ENCODE measurements around the gene CNFN.

Gene CNFN

DNA sequence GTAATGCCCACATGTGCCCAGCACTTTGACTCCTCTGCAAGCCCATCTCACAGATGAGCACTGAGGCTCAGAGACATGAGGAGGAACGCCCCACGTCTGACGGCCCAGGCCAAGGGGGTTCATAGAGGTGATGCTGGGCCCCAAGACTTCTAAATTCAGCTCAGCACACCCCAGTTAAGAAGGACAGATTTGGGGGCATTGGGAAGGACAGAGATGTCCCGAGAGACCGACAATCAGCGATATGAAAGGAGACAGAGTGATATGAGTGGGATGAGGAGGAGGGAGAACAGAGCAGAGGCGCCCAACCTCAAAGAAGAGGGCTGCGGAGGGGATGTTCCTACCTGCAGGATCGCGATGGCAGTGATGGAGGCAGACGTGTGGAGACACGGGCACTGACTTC, at the start of gene CNFN:
CNFN (minus strand) TSS at position 399 of the 400 bp plus-strand sequence. CDS start 1,260 bp downstream, outside the sequence.
- no peak for DNase-seq (ENCODE audit: low read depth in 2 of 3, low spot score in 1 of 3)

DNA sequence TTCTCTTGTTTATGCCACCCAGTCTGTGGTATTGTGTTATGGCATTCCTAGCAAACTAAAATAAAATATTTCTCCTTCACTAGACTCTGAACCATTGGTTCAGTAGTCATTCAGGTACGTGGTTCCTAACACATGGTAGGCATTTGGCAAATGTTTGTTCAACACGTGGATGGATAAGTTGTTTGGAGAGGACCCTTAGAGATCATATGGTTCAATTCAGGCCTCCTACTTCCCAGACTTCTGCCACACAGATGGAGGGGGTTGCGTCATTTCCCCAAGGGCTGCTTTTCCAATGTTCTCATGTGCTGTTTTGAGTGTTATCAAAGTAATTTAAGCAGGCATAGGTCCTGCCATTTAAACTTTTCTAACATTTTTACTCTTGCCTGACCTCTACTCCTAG, 45.9 kb upstream of the CNFN start:
- no peak for DNase-seq (ENCODE audit: low read depth in 2 of 3, low spot score in 1 of 3)

DNA sequence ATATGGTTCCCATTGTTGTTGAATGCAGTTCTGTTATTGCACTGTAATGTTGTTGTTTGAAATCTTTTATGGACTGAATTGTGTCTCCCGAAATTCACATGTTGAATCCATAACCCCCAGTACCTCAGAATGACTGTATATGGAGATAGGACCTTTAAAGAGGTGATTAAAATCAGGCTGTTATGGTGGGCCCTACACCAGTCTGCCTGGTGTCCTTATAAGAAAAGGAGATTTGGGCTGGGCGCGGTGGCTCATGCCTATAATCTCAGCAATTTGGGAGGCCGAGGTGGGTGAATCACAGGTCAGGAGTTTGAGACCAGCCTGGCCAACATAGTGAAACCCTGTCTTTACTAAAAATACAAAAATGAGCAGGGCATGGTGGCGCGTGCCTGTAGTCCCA, 45.2 kb upstream of the CNFN start:
- no peak for DNase-seq (ENCODE audit: low read depth in 2 of 3, low spot score in 1 of 3)

- peak; percentile 41 to 59 (median 58) for DNase-seq (ENCODE audit: low read depth in 2 of 3, low spot score in 1 of 3)
Observed at GRCh38 chr19:42433503-42434260, 43.6 kb upstream of the CNFN start.

DNA sequence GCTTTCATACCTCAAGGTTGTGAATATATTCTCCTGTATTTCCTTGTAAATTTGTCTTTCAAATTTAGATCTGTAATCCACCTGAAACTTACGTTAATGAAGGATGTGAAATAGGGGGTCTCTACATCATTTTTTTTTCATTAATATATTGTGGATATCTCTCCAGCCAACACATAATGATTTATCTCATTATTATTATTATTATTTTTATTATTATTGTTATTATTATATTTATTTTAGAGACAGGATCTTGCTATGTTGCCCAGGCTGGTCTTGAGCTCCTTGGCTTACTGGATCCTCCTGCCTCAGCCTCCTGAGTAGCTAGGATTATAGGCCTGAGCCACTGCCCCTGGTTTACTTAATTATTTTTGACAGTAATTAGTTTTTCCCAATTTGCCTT, 41.4 kb upstream of the CNFN start:
- DNase-seq (ENCODE audit: low read depth in 2 of 3, low spot score in 1 of 3), result no peak

- DNase-seq (ENCODE audit: low read depth in 2 of 3, low spot score in 1 of 3), result no peak
Observed at GRCh38 chr19:42428676-42429075, 38.6 kb upstream of the CNFN start.

- DNase-seq (ENCODE audit: low read depth in 2 of 3, low spot score in 1 of 3), result no peak
Observed at GRCh38 chr19:42427313-42427712, 37.2 kb upstream of the CNFN start, which contains the start of gene LIPE. Gene LIPE (minus strand): TSS chr19:42427388. CDS start chr19:42427149, 239 bp downstream.

DNA sequence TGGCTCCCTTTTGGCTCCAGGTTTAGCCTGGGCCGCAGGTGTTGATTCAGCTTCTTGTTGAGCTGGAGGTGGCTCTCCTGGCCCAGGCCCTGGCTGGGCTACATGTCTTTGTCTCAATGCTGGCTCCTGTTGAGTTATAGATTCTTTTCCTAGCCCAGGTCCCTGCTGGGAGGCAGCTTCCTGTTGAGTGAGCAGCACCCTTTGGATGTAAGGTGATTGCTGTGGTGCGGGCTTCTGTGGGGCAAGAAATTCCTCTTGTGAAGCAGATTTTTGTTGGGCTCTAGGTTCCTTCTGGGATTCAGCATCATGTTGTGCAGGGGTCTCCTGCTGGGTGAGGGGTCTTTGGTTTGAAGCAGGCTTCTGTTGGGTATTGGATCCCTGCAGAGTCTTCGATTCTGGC, 36.5 kb upstream of the CNFN start:
- DNase-seq (ENCODE audit: low read depth in 2 of 3, low spot score in 1 of 3), result no peak

- DNase-seq (ENCODE audit: low read depth in 2 of 3, low spot score in 1 of 3), result no peak
Observed at GRCh38 chr19:42424712-42425131, 34.6 kb upstream of the CNFN start.

- no peak for DNase-seq (ENCODE audit: low read depth in 2 of 3, low spot score in 1 of 3)
Observed at GRCh38 chr19:42424345-42424707, 34.2 kb upstream of the CNFN start.

DNA sequence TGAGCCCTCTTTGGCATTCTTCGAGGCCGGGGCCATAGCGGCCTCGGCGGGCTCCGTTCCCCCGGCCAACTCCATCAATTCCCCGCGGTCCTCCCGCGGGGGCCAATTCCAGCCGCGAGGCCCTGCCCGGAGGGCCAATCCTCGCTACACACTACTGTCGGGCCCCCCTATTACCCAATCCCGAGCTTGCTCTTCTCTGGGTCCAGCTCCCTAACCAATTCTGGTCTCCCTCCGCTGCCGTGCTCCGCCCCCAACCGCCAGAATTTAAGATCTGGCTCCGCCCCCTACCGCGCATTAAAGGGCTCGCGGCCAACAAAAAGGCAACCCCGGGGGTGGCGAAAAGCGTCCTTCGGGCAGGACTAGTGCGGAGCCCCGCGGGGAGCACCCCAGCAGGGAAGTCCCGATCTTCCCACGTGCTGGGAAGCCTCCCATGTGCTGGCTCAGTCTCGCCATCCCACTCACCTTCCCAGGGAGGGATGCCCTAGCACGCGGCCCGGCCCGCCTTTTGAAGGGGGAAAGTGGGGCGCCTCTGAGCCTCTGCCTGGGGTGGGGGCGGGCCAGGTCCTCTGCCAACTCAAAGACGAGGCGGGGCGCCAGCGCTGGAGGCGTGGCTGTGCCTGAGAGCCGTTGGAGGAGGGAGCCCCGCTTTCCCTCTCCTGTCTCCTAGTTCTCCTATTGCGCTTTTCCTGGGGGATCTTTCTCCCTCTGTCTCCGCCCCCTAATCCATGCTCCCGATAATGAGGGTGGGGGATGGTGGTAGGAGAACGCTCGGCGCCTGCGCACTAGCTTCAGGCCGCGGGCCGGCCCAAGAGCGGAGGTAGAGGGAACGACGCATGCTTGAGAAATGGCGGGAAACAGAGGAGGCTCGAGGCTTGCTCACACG, 33.6 kb upstream of the CNFN start:
- DNase-seq (ENCODE audit: low read depth in 2 of 3, low spot score in 1 of 3), result peak; percentile 89 to 93 (median 91)

GRCh38 chr19:42422901-42423461, 32.9 kb upstream of the CNFN start:
- peak; percentile 23 to 40 (median 24) for DNase-seq (ENCODE audit: low read depth in 2 of 3, low spot score in 1 of 3)

DNA sequence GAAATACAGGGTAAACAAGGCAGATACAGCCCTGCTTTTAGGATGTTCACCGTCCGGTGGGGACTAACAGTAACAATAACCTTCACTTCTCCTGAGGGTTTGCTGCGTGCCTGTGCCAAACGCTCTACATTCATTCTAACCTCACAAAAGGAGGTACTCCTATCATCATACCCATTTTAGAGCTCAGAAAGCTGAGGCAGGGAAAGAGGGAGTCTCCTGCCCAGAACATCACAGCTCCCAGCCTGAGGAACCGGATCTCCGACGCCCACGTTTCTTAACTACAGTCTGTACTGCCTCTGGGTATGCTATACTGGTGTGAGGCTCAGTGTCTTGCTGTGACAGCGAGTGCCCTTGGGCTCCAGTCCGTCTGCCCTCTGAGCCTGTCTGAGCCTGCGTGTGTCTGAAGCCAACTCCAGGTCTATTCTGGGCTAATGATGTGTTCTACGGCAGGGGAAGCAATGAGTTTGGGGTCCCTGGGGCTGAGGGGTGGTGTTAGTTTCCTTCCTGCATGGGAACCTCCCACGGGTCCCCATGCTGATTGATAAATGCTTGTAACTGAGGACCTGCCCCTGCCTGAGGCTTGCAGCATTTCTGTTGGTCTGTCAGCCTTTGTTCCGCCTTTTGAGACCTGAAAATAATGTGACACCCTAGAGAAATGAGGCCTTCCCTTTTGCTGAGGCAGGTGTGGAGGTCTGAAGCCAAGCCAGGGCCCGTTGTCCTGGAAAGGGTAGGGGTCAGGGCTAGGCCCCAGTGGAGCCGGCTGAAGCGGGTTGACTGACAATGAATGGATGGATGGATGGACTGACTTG, 32.2 kb upstream of the CNFN start:
- no peak for DNase-seq (ENCODE audit: low read depth in 2 of 3, low spot score in 1 of 3)

- DNase-seq (ENCODE audit: low read depth in 2 of 3, low spot score in 1 of 3), result no peak
Observed at GRCh38 chr19:42421591-42422031, 31.5 kb upstream of the CNFN start.

DNA sequence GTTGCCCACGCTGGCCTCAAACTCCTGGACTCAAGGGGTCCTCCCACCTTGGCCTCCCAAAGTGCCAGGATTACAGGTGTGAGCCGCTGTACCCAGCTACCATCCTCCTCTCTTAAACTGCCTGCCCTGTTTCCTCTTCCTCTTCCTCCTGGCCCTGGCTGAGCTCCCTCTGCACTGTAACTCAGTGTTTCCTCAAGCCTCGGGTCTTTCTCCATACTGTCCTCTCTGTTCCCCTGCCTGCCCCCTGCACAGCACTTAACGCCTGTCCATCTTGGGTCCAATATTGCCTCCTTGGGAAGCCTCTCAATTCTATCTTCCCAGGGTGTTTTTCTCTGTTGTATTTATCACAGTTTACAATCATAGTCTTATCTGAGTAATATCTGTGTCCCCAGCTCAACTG, 31.0 kb upstream of the CNFN start:
- no peak for DNase-seq (ENCODE audit: low read depth in 2 of 3, low spot score in 1 of 3)

DNA sequence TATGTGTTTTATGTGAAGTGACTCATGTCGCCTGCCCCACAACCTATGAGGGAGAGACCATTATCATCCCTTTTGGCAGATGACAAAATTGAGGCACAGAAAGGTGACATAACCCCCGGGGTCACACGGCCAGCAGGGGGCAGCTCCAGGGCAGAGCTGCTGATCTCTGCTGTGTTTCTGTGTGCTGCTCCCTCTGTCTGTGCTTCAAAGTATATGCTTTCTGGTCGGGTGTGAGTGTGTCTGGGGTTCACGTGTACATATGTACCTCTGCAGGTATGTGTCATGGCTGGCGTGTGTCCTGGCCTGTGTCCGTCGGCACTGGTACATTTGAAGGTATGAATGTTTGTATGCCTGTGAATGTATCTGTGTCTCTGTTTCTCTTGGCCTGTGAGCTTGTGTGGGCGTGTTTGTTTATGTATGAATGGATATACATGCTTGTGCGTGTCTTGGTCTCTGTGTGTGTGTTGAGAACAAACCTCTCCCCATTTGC, 30.0 kb upstream of the CNFN start:
- DNase-seq (ENCODE audit: low read depth in 2 of 3, low spot score in 1 of 3), result peak; percentile 59 to 76 (median 66)

GRCh38 chr19:42419309-42419708, 29.2 kb upstream of the CNFN start:
- DNase-seq (ENCODE audit: low read depth in 2 of 3, low spot score in 1 of 3), result no peak

DNA sequence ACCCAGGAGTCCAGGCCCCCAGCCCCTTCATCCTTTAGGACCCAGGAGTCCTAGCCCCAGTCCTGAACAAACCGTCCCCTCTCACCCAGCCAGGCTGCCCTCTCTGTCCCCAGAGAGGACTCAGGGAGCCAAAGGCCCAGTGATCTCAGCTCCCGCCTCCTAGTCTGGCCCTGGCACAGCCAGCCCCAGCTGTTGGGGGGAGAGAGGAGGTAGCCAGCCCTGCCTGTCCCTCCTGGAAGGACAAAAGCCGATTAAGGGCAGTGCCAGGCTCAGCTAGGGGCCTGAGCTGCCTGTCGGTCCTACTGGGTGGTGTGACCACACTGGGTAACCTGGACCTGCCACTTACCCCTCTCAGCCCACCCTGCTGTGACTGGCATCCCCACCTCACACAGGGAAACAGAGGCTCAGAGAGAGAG, 22.6 kb upstream of the CNFN start:
- no peak for DNase-seq (ENCODE audit: low read depth in 2 of 3, low spot score in 1 of 3)

GRCh38 chr19:42412227-42412626, 22.1 kb upstream of the CNFN start:
- DNase-seq (ENCODE audit: low read depth in 2 of 3, low spot score in 1 of 3), result no peak

DNA sequence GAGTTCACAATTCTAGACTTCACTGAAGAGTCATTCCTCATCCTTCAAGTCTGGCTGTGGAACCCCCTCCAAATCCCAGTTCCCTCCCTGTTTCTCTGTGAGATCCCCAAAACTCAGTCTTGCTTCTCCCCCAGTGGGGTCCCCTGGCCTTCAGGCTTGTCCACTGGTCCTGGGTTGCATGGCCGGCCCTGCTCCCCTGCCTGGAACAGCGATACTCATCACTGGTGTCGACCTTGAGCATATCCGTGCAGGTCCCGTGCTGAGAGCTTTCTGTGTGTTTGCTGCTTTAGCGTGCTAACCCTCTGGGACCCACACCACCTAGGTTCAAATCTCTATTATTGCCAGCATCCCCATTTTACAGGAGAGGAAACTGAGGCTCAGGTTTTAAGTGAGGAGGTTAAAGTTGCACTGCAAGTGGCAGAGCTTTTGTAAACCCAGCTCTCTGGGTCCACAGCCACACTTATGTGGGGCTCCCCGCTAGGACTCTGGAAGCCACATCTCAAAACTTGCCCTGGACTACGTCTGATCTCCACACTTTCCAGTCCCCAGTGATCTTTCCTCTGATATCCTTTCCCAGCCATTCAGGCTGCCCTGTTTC, 21.6 kb upstream of the CNFN start:
- no peak for DNase-seq (ENCODE audit: low read depth in 2 of 3, low spot score in 1 of 3)

All from stimulated activated CD4-positive, alpha-beta T cell treated with anti-CD3 and anti-CD28 coated beads, Interleukin-12 subunit alpha, Interleukin-12 subunit beta, amount 100 ng/mL, for 48 hours (primary cell).